ENCODE results near the gene NDRG3.

Gene NDRG3

DNA sequence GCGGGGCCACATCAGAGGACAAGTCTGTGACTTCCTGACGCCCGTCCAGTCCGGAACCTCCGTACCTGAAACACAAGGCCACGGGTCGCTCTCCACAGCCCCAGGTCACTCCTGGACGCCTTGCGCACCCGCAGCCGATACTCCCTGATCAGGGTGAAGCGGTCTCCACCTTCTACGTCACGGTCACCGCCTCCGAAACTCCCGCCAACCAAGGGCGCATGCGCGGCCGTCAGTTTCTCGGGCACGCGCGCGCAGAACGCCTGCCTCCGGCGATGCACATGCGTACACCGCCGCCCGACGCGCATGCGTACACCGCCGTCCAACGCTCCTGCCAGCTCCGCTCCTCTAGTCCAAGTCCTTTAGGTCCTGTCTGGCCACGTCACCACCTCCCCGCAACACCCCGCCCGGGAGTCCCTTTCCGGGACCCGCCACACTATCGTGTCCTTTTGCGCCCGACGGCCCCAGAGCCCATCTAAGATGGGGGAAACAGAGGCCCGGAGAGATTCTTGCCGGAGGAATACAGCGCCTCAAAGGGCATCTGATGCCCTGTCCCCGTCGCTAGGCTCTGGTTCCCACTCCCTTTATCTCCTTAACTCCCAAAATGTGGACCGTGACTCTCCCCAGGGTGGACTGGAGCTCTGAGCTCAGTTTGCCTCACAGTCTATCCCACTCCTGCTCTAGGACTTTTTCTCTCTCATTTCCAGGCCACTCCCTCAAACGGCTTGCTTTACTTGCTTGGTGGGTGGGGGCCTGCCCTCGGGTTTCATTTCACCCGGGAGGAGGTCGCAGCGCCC is 27.9 kb upstream of the NDRG3 start, which contains the start of gene DSN1:
DSN1 (minus strand) TSS at position 167 of the 794 bp plus-strand sequence. CDS start 2,305 bp downstream, outside the sequence.
- Mint-ChIP-seq H3K36me3 (ENCODE audit: low read depth) (no peaks in the 10 kb centered on the region), H3K4me1 (peaks cover 45% of the 10 kb centered on the region), H3K27me3 (ENCODE audit: low read depth) (no peaks in the 10 kb centered on the region), H3K9me3 (no peaks in the 10 kb centered on the region), H3K27ac (peak within 1 kb of the TSS; percentile 96 to 97 (median 96)), H3K4me3 (peak within 1 kb of the TSS; percentile 88 to 94 (median 88))
- TF ChIP-seq, protein P1, sequence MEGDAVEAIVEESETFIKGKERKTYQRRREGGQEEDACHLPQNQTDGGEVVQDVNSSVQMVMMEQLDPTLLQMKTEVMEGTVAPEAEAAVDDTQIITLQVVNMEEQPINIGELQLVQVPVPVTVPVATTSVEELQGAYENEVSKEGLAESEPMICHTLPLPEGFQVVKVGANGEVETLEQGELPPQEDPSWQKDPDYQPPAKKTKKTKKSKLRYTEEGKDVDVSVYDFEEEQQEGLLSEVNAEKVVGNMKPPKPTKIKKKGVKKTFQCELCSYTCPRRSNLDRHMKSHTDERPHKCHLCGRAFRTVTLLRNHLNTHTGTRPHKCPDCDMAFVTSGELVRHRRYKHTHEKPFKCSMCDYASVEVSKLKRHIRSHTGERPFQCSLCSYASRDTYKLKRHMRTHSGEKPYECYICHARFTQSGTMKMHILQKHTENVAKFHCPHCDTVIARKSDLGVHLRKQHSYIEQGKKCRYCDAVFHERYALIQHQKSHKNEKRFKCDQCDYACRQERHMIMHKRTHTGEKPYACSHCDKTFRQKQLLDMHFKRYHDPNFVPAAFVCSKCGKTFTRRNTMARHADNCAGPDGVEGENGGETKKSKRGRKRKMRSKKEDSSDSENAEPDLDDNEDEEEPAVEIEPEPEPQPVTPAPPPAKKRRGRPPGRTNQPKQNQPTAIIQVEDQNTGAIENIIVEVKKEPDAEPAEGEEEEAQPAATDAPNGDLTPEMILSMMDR (IDR thresholded peaks at IDR 0.05; ENCODE audit: unreplicated experiment in 3 of 3): no peak

DNA sequence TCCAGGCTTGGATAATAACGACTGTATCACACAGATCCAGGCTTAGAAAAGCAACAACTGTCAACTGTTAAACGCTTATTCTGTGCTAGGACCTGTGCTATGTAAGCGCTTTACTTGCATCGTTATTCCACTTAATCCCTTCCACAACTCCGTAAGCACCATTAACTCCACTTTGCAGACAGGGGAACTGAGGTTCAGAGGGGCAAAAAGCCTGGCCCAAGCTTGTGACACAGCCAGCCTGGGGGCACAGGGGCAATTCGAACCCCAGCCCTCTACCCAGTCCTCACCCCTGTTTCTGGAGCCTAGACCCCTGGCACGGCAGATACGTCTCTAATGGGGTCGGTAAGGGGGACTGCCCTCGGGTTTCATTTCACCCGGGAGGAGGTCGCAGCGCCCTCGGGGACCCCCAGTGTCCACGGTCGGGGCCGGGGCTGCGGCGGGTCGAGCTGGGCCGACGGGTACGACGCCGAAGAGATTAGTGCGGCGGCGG is 27.3 kb upstream of the NDRG3 start:
- peaks cover 40% of the 10 kb centered on the region for H3K4me1 Mint-ChIP-seq
- H3K27ac Mint-ChIP-seq: peak overlapping the region; percentile 22 to 96 (median 96)
- H3K9me3 Mint-ChIP-seq: no peaks in the 10 kb centered on the region
- H3K4me3 Mint-ChIP-seq: peak overlapping the region; percentile 88 to 94 (median 88)
- no peaks in the 10 kb centered on the region for H3K36me3 Mint-ChIP-seq (ENCODE audit: low read depth)
- TF ChIP-seq, protein P1 (IDR thresholded peaks at IDR 0.05; ENCODE audit: unreplicated experiment in 3 of 3): no peak
- H3K27me3 Mint-ChIP-seq (ENCODE audit: low read depth): no peaks in the 10 kb centered on the region

DNA sequence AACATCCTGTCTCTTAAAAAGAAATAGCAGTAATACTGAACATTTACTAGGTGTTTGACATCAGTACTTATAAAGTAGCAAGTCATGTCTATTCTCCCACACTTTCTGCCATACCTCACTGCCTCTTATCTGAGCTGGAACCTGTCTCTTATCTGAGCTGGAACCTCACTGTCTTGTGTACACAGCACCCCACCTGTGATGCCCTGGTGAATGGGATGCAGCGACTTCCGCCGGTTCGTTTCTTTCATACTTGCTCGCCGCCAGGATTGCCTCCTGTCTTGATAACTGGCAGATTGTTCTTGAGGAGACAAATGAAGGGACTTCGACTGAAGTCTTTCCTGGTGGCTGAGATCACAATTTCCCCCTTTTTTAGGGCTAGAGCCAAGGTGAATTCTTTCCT is 24.8 kb upstream of the NDRG3 start:
- Mint-ChIP-seq H3K27me3 (ENCODE audit: low read depth) (no peaks in the 10 kb centered on the region), H3K27ac (no peak overlapping the region), H3K36me3 (ENCODE audit: low read depth) (no peaks in the 10 kb centered on the region), H3K4me1 (peaks cover 22% of the 10 kb centered on the region), H3K9me3 (no peaks in the 10 kb centered on the region), H3K4me3 (peak overlapping the region in 2 of 3 experiments; percentile 9 to 21)
- TF ChIP-seq, protein P1 (IDR thresholded peaks at IDR 0.05; ENCODE audit: unreplicated experiment in 3 of 3): no peak

DNA sequence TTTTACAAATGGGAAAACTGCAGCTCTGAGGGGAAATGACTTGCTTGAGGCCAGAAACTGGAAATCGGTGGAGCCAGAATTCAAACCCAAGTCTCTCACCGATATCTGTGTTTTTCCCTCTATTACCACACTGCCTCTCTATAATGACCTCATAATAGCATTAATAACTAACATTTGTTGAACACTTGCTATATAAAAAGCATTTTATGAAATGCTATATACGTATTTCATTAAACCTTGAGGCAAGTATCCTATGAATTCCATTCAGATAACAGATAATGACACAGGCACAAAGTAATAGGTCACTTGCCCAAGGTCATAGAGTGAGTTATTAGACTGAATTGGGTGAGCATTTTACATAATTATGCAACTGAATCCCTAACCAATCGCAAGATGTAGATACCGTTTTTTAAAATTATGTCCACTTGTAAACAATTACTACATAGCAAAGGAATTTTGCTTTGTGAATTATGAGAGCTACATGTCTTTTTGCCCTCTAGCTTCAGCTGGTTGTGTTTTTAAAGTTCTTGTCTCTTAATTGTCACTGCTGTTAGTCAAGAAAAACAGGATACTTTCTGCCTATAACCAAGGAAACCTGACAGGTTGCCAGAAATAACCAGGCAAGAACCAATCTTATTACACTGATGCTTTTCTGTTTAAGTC is 23.0 kb upstream of the NDRG3 start:
- Mint-ChIP-seq H3K27ac (no peak overlapping the region), H3K4me3 (no peak overlapping the region), H3K27me3 (ENCODE audit: low read depth) (no peaks in the 10 kb centered on the region), H3K4me1 (peaks cover 18% of the 10 kb centered on the region), H3K9me3 (no peaks in the 10 kb centered on the region), H3K36me3 (ENCODE audit: low read depth) (no peaks in the 10 kb centered on the region)
- TF ChIP-seq, protein P1 (IDR thresholded peaks at IDR 0.05; ENCODE audit: unreplicated experiment in 3 of 3): no peak

DNA sequence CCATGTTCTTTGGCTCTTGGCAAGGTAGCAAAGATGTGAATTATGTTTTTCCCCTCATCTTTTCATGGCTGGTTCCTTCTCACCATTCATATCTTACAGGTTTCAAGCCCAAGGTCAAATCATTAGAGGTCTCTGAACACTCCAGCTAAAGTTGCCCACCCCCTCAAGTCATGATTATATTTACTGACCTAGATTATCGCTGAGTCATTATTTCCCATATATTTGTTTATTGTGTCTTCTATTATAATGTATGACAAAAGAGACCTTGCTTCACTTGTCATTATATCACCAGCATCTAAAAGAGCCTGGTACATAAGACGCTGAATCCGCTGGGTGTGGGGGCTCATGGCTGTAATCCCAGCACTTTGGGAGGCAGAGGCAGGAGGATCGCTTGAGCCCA is 15.2 kb upstream of the NDRG3 start:
- no peak overlapping the region for H3K4me3 Mint-ChIP-seq
- no peaks in the 10 kb centered on the region for H3K4me1 Mint-ChIP-seq
- no peaks in the 10 kb centered on the region for H3K9me3 Mint-ChIP-seq
- H3K27ac Mint-ChIP-seq: no peak overlapping the region
- peaks cover 6% of the 10 kb centered on the region for H3K36me3 Mint-ChIP-seq (ENCODE audit: low read depth)
- no peaks in the 10 kb centered on the region for H3K27me3 Mint-ChIP-seq (ENCODE audit: low read depth)
- TF ChIP-seq, protein P1 (IDR thresholded peaks at IDR 0.05; ENCODE audit: unreplicated experiment in 3 of 3): no peak
